ENCODE measurements around the gene NSD1.

Gene NSD1

DNA sequence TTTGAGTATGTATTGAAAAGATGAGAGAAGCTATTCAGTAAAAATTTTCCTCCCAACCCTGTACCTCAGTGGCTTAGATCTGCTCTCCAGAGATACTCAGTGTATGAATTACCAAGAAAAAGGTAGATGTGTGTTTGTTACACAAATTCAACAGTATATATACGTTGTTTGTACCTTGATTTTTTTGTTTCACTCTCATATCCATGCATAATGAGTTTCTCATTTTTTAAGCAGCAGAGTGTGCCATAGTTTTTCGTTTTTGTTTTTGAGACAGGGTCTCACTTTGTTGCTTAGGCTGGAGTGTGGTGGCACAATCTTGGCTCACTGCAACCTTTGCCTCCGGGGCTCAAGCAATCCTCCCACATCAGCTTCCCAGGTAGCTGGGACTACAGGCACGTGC lies 92.2 kb downstream of the NSD1 start:
- no peaks in the 10 kb centered on the region for H3K4me1 ChIP-seq
- H3K9me3 ChIP-seq, result no peaks in the 10 kb centered on the region
- TF ChIP-seq, protein P1, sequence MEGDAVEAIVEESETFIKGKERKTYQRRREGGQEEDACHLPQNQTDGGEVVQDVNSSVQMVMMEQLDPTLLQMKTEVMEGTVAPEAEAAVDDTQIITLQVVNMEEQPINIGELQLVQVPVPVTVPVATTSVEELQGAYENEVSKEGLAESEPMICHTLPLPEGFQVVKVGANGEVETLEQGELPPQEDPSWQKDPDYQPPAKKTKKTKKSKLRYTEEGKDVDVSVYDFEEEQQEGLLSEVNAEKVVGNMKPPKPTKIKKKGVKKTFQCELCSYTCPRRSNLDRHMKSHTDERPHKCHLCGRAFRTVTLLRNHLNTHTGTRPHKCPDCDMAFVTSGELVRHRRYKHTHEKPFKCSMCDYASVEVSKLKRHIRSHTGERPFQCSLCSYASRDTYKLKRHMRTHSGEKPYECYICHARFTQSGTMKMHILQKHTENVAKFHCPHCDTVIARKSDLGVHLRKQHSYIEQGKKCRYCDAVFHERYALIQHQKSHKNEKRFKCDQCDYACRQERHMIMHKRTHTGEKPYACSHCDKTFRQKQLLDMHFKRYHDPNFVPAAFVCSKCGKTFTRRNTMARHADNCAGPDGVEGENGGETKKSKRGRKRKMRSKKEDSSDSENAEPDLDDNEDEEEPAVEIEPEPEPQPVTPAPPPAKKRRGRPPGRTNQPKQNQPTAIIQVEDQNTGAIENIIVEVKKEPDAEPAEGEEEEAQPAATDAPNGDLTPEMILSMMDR (IDR thresholded peaks at IDR 0.05; ENCODE audit: low read depth, low read length), result no peak
- peaks cover 23% of the 10 kb centered on the region for H3K36me3 ChIP-seq
- no peaks in the 10 kb centered on the region for H3K27me3 ChIP-seq
- no peak overlapping the region for H3K4me3 ChIP-seq (ENCODE audit: low read depth, low read length)
- DNase-seq, result no peak

DNA sequence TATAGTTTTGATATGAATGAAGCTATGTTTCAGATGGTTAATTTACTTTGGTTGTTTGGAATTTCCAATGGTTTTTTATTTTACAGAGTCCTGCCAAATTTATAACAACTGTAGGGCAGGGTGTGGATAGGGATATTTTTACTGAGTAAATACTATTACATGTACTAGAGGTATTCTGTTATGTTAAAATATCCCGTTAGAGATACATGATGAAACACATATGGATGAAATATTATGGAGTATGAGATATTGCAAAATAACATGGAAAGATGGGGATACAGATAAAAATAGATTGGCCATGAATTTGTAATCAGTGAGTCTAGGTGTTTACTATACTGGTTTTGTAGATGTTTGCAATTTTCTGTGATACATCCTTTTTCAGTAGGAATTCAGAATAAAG lies 93.3 kb downstream of the NSD1 start:
- no peaks in the 10 kb centered on the region for H3K9me3 ChIP-seq
- DNase-seq, result no peak
- TF ChIP-seq, protein P1 (IDR thresholded peaks at IDR 0.05; ENCODE audit: low read depth, low read length), result no peak
- H3K4me1 ChIP-seq, result no peaks in the 10 kb centered on the region
- H3K4me3 ChIP-seq (ENCODE audit: low read depth, low read length), result no peak overlapping the region
- H3K36me3 ChIP-seq, result peaks cover 26% of the 10 kb centered on the region
- H3K27me3 ChIP-seq, result no peaks in the 10 kb centered on the region

DNA sequence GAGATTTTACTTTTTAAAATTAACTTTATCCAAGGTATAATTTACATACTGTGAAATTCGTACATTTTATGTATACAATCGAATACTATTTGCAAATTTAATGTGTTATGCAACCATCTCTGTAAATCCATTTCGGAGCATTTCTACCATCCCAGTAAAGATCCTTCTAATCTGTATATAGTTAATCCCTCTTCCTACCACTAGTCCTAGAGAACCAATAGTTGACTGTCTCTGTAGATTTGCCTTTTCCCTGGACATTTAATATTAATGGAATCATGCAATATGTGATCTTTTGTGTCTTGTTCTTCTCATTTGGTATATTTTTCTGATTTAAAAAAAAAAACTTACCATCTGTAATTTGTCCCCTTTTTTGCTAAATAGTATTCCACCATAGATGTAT lies 95.2 kb downstream of the NSD1 start:
- peaks cover 18% of the 10 kb centered on the region for H3K36me3 ChIP-seq
- DNase-seq, result no peak
- TF ChIP-seq, protein P1 (IDR thresholded peaks at IDR 0.05; ENCODE audit: low read depth, low read length), result 0 out of 2 replicates have a peak, but pooled peaks have one; percentile 4
- no peaks in the 10 kb centered on the region for H3K27me3 ChIP-seq
- no peaks in the 10 kb centered on the region for H3K4me1 ChIP-seq
- no peak overlapping the region for H3K4me3 ChIP-seq (ENCODE audit: low read depth, low read length)
- H3K9me3 ChIP-seq, result no peaks in the 10 kb centered on the region

DNA sequence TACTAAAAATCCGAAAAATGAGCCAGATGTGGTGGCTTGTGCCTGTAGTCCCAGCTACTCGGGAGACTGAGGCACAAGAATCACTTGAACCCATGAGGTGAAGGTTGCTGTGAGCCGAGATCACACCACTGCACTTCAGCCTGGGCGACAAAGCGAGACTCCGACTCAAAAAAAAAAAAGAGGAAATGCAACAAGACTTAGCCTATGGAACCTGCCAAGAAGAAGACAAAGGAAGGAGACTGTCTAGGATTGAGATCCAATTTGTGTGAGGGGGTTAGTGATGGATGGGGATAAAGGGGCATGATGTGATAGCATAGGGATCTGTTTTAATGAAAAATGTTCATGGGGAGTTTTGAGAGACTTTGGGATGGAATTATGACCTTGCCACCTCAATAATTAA lies 97.1 kb downstream of the NSD1 start:
- H3K27me3 ChIP-seq, result no peaks in the 10 kb centered on the region
- peaks cover 8% of the 10 kb centered on the region; the same call in 1 of the 2 replicates for H3K36me3 ChIP-seq
- no peak overlapping the region for H3K4me3 ChIP-seq (ENCODE audit: low read depth, low read length)
- H3K4me1 ChIP-seq, result no peaks in the 10 kb centered on the region
- H3K9me3 ChIP-seq, result no peaks in the 10 kb centered on the region
- TF ChIP-seq, protein P1 (IDR thresholded peaks at IDR 0.05; ENCODE audit: low read depth, low read length), result no peak
- no peak for DNase-seq

DNA sequence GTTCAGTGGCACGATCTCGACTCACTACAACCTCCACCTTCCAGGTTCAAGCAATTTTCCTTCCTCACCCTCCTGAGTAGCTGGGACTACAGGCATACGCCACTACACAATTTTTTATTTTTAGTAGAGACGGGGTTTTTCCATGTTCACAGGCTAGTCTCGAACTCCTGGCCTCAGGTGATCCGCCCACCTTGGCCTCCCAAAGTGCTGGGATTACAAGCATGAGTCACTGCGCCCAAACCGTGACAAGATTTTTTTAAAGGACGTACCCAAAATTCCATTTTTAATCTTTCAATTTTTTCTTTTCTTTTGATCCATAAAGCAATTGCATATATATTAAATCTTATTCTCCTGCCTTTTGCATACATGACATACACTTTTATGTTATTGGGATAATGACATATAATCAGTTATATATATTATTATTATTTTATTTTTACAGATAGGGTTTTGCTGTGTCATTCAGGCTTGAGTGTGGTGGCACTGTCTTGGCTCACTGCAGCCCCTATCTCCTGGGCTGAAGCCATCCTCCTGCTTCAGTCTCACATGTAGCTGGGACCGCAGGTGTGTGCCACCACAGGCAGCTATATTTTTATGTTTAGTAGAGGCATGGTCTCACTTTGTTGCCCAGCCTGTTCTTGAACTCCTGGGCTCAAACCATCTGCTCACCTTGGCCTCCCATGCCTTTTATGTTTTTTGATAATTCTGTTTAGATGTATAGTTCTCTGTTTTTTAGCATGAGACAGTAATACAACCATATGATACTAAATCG lies 98.1 kb downstream of the NSD1 start:
- Histone ChIP-seq H3K36me3 (peaks cover 13% of the 10 kb centered on the region; the same call in 1 of the 2 replicates), H3K9me3 (no peaks in the 10 kb centered on the region), H3K27me3 (no peaks in the 10 kb centered on the region), H3K4me1 (no peaks in the 10 kb centered on the region), H3K4me3 (ENCODE audit: low read depth, low read length) (no peak overlapping the region)
- TF ChIP-seq, protein P1 (IDR thresholded peaks at IDR 0.05; ENCODE audit: low read depth, low read length), result no peak
- DNase-seq, result no peak

DNA sequence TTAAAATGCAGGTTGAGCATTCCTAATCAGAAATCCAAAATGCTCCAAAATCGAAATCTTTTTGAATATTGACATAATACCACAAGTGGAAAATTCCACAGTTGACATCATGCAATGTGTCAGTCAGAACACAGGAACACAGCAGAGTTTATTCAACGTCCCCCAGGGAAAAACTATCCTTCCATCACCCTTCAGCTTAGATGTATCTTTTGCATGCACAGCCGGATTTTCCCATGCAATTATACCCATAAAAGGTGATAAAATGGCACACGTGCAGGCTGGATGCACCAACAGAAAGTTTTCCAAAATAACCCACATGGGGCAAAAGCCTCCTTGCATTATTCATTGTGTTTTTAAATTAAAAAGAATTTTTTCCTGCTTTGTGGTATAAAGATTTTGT lies 98.8 kb downstream of the NSD1 start:
- no peak overlapping the region for H3K4me3 ChIP-seq (ENCODE audit: low read depth, low read length)
- no peaks in the 10 kb centered on the region for H3K27me3 ChIP-seq
- TF ChIP-seq, protein P1 (IDR thresholded peaks at IDR 0.05; ENCODE audit: low read depth, low read length), result no peak
- DNase-seq, result no peak
- H3K9me3 ChIP-seq, result no peaks in the 10 kb centered on the region
- no peaks in the 10 kb centered on the region for H3K4me1 ChIP-seq
- H3K36me3 ChIP-seq, result peaks cover 15% of the 10 kb centered on the region; the same call in 1 of the 2 replicates

Data from BE2C (cell line).